Activated T-cell treated with anti-CD3 and anti-CD28 coated beads for 4 hours (primary cell): ENCODE results near the gene FOXP1.

Source experiments
- DNase-seq: peaks from one replicate; pipeline ENCODE4 v3.0.0-alpha.2; 2020

FOXP1 gene

DNA sequence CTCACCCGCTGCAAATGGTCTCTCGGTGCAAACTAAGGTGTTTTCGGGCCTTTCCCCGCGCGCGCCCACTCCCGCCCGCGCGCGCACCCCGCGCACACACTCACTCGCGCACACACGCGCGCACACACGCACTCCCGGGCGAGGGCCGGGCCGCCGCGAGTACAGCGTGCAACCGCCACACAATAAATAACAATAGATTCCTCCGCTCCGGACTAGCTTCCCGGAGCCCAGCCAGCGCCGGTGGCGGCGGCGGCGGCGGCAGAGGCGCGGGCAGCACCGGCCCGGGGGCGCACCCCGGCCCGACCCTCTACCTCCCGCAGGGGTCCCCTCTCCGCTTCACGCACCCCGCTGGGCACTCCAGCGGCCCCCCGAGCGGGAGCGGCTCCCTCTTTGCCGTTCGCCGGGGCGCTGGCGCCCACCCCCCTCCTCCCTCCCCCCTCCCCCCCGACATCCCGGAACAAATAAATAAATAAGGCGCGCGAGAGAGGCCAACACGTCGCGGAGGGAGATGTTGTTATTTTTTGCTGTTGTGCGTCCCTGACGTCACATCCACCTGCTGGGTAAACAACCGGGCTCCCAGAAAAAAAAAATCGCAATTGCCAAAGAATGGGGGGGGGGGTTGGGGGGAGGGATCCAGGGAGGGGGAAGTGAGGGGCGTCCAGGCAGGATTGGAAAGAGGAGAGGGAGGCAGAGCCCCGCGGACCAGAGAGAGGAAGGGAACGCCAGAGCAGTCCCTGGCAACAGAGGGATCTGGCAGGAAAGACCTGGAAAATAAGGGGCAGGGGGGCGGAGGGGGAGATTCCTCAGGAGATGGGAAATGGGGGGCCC is at the start of gene FOXP1:
FOXP1 (minus strand) TSS at position 163 of the 828 bp plus-strand sequence. CDS start 385,347 bp downstream, outside the sequence.
- peak; percentile 61 for DNase-seq

DNA sequence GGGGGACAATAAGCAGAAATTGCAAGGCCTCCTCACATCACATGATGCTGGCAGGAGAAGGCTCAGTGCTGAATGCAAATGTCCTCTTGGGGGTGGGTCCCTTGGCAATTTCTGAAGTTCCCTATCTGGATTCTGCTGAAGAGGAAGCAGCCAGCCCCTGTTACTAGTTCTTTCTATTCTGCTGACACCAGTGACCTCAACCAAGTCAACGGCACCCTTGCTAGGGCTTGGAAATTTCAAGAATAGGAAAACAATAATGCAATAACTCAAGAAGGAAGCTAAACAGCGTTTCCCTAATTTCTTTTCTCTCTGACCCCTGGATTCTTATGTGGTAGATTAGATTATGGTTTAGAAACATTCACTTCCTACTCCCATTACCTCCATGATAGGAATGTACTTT is 46.2 kb upstream of the FOXP1 start:
- no peak for DNase-seq

DNA sequence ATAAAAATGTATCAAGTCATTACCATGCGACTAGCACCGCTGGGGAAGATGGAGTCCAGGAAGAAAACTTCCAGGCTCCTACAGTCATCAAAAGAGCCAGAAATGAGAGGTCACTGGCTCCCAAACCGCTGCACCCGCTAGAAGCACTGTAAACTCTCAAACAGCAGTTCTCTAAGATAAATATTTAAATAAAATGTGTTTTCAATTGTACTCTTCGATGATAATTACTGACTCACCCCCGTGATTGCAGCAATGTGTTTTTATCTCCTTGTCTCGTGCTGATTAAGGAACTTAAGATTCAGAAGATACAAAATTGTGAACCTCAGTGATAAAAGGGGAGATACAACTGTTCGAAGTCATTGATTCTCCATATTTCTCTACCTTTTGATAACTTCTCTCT is 45.8 kb upstream of the FOXP1 start:
- no peak for DNase-seq

DNA sequence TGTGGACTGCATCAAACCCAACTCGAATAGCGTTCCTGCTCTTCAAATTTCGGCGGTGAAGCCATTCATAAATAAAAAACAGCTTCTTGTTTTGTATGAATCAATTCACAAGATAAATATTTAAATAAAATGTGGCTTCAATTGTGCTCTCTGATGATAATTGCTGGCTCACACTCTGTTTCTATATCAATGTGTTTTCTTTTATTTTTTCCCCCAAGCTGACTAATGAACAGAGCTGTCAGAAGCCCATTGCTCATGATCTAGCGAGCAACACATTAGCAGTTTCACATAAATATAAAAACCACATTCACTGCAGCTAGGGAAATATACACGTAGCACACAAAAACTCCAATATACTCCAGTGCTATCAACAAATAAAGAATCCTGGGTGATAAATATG is 45.0 kb upstream of the FOXP1 start:
- DNase-seq: no peak

DNA sequence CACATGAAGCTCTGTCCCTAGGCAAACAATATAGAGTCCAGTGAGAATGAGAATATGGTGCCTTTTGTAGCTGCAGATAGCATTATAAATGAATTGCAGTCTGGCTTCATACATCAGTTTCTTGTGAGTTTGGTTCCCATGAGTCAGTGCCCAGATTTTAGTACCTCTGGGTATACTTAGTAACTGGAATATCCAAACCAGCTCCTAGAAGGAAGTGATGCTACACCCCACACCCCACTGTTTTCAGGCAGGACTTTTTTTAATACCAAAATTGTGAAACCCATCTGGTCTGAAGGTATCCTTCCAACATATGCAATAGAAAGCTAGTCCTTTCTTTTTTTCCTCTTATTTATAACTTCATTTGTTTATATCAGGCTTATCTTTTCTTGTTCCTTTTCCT is 42.1 kb upstream of the FOXP1 start:
- no peak for DNase-seq

DNA sequence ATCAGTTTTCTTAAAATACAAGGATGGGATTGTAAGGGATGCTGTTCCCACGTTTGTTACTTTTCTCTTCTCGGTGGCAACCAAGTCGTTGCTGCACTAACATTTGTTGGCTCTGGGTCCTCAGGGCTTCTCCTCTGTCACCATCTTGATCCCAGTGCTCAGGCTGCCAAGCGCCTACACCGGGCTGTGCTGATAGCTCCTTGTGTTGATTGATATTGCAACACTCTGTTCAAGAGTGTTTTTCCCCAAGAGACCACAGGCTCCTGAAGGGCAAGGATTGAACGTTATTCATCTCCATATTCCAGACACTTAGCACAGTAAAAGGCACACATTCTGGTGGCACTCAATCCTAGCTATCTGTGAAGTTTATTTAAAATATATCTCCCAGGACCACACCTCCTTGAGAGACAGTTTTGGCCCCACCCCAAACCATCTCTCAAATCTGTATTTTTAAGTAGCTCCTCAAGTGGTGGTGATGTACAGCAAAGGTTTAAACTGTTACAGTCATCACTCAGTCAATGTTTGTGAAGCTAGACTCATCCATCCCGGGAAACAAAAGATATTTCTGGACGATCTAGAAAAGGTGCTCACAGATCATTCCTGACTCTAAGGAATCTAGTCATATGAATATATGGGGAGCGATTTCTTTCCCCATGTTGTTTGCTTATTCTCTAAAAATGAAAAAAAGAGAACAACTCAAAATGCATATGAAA is 38.5 kb upstream of the FOXP1 start:
- no peak for DNase-seq

DNA sequence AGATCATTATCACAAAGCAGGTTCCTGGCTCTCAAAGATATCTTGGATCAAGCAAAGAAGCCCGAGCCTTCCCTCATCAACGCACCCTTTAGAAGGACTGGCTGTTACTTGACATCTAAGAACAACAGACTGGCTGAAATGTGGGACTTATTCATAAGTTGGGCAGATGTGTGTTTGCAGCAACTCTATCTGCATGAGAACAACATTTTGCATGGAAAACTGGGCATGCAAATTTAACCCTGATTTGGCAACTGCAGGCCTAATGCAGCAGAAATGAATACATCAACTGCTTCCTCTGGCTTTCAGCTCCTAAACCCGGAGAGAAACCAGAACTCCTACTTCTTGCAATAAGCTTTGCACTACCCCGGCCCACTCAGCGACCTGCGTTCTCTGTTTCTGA is 35.0 kb upstream of the FOXP1 start:
- no peak for DNase-seq

DNA sequence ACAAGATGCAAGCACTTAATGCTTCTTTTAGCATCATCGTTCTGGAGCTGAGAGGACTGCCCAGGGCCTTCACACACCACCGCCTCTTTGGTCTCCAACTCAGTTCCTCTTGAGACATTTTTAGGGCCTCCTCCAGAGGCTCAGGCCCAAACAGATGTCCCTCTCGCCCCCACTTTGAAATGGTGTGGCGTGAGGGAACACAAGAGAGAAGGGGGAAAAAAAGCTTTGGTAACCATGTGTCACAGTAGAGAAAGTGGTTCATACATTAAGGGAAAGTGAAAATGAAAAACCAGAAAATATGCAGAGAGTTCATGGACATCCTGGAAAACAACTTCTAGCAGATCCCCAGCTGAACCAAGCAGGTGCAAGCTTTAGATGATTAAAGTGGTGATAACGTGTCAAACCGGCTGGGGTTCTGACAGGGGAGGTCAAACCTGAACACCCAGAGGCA is 33.1 kb upstream of the FOXP1 start:
- DNase-seq: no peak

DNA sequence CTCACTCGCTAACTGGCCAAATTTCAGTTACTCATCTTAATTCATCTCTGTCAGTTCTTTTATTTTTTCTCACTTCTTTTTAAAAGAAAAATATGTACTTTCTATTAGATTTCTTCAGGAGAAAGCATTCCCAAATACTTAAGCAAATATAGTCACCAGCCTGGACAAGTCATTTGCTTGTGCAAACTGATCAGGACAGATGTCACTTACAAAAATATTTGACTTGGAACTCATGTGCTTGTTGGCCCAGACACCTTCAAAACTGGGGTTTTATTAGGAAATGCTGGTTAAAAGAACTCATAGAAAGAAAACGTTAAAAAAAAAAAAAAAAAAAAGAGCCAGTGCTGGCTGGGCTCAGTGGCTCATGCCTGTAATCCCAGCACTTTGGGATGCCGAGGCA is 31.3 kb upstream of the FOXP1 start:
- no peak for DNase-seq

DNA sequence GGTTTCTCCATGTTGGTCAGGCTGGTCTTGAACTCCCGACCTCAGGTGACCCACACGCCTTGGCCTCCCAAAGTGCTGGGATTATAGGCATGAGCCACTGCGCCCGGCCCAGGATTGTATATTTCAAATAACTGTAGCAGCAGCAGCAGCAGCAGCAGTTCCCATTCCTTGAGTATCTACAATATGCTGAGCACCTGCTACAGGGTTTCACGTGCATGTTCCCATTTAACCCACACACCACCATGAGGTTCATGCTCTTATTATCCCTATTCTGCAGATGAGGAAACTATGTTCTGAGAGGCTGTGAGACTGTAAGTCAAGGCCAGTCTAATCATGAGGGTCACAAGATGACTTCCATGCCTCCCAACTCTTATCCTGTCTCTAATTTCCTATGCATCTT is 30.9 kb upstream of the FOXP1 start:
- DNase-seq: no peak

DNA sequence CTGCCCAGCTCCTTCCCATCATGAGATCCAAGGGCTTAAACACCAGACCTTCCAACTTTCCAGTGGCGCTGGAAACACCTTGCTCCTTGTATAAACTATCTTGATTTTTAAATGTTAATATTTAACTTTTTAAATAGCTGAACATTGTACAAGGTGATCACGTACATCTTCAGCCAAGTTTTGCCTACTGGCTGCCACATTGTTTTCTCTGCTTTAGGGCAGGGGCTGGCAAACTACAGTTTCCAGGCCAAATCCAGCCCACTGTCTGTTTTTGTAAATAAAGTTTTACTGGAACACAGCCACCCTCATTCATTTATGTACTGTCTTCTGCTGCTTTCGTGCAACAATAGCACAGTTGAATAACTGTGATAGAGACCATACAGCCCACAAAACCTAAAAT is 27.6 kb upstream of the FOXP1 start:
- no peak for DNase-seq

DNA sequence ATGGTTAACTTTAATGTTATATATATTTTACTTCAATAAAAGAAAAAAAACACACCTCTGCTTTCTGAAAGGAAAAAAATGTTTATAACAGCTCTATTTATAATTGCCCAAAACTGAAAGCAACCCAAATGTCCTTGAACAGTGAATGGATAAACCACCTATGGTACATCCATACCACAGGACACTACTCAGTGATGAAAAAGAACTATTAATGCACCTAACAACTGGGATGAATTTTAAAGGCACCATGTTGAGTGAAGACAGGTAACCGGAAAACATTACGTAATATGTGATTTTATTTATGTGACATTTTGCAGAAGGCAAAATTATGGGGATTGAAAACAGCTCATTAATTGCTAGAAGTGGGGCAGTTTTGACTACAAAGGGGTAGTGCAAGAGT is 23.8 kb upstream of the FOXP1 start:
- DNase-seq: no peak

DNA sequence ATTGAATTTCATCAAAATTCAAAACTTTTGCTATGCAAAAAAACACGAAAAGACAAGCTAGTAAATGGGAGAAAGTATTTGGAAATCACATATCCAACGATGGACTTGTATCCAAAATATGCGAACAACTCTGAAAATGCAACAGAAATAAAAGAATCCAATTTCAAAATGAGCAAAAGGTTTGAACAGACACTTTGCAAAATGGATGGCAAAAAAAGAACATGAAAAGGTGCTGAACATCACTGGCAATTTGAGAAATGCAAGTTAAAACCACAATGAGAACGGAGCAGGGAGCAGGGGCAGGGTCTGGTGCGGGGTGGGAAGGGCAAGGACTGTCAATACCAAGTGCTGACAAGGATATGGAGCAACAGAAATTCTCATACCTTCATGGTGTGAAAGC is 23.1 kb upstream of the FOXP1 start:
- DNase-seq: no peak

DNA sequence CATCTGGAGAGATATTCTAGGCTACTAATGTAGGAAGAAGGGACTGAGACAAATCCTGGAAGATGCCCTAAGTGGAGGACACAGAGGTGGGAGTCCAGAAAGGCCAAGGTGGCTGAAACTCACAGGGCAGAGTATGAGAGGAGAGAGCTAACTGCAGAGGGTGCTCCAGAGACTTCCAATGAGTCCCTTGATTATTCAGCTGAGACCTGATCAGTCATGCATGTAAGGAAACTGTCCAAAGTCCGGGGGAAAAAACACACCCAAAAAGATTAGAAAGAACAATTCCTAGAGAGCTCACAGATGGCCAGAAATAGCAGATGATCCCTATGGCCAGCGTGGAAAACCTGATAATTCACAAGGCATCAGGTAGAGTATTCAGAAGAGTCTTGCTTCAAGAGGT is 18.7 kb upstream of the FOXP1 start:
- no peak for DNase-seq

DNA sequence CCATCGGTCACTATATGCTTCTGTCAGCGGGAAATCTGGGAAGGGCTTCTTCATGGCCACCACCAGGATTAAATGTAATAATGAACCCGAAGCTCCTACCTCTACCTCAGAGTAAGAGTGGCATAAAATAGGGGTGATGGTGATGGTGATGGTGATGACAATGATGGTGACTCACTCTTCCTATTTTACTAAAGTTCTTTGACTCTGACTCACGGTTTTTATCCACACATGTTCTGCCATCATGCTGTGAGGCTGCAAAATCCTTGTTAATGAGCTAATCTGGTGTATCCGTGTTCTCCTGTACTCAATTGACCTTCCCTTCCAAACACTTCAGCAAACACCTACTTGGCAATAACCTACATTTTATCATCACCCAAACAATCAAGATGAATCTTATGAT is 18.3 kb upstream of the FOXP1 start:
- DNase-seq: no peak

DNA sequence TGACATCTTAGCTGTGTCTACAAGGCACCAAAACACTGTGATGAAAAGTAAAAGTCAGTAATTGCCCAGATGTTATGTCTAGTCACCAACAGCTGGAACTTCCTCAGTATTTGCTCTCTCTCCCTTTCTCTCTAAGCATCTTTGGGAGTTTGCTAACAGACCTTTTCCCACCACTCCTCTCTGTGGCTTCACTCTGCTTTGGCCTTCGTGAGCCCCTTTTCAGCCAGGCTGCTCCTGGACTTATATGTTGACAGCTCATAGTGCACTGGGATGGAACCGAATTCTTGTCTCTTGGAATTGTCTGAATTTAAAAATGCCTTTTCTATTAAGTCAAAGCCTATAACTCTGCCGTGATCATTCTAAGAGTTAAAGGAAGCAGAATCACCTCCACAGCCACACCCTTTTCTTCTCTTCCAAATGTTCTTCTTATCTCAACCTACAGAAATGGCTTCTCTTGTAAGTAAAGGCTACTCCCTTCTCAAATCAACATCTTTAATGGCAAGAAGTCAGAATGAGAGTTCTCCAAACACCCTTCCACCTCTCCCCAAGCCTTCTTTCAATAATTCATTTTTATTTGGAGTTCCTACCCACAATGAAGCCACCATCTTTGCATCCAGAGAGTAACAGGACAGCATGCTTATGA is 17.2 kb upstream of the FOXP1 start:
- DNase-seq: no peak

DNA sequence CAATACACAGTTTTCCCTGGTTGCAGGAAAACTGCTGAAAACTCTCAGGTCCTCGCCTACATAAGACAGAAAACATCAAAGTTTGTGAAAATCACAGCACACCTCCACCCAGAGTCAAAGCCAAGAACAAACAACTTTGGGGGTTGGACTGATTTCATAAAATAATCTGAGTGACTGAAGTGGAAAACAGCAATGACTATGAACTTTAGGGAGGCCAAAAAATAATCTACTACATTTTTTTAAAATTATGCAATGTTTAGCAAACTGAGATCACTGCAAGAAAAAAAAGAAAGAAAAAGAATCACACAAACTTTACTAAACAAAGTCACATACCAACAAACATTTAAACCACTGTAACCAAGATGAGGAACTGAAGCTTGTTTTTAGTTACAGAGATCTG is 15.9 kb upstream of the FOXP1 start:
- DNase-seq: no peak

DNA sequence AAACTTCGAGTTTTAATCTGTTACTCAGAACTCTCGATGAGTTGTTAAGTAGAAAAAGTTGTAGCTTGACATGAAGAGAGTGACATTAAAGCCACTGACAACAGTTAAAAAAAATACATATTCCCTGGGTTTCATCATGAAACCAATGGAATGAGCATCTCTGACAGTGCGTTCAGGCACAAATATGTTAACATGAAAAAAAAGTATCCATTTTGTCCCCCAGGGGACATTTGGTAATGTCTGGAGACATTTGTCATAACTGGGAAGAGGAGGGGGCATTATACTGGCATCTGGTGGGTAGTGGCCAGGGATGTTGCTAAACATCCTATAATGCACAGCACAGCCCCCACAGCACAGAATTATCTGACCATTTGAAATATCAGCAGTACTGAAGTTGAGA is 14.8 kb upstream of the FOXP1 start:
- DNase-seq: no peak

DNA sequence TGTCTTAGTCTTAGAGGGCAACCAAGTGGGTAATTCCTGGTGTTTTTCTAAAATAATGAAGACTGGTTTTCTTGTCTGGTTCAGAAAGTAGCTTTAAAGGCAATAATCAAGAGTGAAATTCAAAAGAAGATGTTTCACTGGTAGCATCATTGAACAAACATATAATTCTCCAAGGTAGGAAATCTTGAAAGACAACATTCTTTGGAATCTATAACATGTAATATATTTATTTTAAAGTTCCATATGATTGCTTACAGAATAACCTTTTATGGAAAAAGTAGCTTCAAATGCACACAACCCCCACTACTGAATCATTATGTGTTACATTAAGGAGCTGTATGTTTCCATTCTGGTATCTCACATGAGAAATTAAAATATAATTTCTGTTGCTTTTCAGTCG is 13.8 kb upstream of the FOXP1 start:
- no peak for DNase-seq

DNA sequence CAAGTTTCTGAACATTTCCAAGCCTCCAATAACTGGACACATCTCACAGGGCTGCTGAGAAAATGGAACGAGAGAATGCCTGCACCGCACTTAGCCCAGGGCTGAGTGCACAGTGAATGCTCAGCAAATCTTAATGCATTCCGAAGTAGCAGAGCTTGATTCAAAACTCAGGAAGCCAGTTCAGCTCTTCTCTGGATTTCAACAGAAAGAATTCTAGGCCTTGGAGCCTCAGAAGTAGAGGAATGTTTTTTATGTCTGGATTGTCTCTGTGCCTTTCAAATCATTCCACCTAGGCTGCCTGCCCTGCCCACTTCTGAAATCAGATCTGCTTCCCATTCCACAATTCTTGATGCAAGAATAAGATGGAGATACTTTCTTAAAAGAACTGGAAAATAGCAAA is 9.6 kb upstream of the FOXP1 start:
- DNase-seq: no peak

DNA sequence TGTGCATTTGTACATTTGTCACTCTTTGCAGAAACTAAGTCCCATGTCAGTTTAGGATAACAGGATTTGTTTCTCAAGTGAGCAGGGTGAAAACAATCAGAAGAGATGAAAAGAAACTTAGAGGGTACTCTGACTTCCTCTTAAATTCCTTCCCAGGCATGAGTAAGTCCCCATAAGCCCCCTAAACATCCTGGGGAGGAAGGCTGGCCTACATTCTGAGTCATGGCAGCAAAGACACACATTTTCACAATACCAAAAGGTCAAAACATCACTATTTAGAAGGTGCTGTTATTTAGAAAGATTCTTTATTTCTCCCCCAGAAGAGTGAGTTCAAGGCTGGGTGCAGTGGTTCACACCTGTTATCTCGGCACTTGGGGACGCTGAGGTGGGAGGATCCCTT is 7.6 kb upstream of the FOXP1 start:
- DNase-seq: no peak

DNA sequence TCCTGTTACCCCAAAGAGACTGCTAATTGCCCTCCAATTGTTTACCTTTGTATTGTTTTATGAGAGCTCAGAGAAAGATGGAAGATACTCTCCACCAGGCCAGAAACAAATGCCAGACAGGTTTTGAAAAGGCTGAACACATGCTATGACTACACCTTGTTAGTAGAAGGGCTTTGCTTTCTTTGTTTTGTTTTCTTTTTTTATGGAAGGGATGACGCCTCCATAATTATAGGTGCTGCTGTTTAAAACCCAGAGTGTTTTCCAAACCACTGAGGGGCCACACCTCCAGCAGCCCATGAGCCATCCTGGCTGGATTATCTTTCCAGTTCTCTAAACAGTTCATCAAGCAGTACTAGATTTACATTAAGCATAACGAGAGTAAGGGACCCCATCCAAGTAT is 5.6 kb upstream of the FOXP1 start:
- no peak for DNase-seq

DNA sequence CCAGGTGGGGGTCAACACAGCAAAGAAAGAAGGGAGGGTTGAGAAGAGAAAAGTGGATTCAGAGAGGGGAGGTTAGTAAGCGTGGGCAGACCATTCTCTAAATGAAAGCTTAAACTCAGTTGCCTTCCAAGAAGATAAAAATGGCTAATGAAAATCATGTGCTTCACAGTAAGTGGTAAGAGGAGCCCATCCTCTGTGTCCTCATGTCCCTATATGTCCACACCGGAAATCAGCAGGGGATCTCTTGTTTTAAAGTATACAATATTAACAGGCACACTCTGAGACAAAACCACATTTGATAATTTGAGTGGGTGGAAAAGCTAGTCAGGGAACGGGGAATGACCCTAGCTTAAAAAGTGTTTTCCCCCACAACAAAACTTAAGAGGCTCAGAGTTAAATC is 4.4 kb upstream of the FOXP1 start:
- DNase-seq: no peak

DNA sequence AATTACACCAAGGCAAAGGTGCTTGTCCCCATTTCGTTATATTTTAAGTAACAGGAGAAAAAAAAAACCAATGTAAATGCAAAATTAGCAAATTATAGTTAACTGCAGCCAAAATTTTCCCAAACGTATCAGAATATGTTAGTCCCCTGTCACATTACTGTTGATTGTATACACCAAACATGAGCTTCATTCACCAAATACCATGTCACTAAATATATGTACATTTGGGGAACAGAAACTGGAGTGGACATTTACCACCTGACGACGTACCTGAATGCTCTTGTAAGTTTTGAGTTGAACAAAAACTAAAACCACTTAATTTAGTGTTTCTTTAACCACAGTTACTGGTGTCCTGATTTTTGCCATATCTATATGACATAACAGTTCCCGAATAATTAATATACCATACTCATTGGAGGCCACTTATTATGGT is 3.3 kb upstream of the FOXP1 start:
- no peak for DNase-seq
